Measurements from ENCODE around the gene GRK6.
"Not testable (repeated sequence)": the region's sequence is repeated elsewhere in the genome, so short reads cannot be mapped to it uniquely, and the experiment has no call there.

The GRK6 gene

GRCh38 chr5:177485753-177486152 lies 59.3 kb downstream of the GRK6 start:
- ChIA-PET POLR2A (interaction anchor here (1.1 to 2.3 kb wide), 4 partner anchors 10 to 14 kb away, joined by 4 to 10 read pairs (median 6); no protein-coding TSS in a partner anchor), CTCF (interaction anchor here (1.1 kb wide), 2 partner anchors 8 to 16 kb away, joined by 3 to 5 read pairs; no protein-coding TSS in a partner anchor)
- H3K36me3 ChIP-seq (ENCODE audit: control insufficient read depth in 2 of 2, insufficient read depth in 1 of 2, low read length in 2 of 2) = peaks cover 16 to 71% of the 10 kb centered on the region in 2 experiments; a peak in 2 of 3 replicates
- not testable (repeated sequence) for H3K9me3 ChIP-seq (ENCODE audit: control insufficient read depth, insufficient read depth, low read depth, low read length); H3K4me1 ChIP-seq (ENCODE audit: control insufficient read depth, insufficient read depth, low read length); H3K4me3 ChIP-seq (ENCODE audit: low read depth, low read length); H3K27ac ChIP-seq (ENCODE audit: extremely low read depth, low read depth, low read length)
- peak; percentile 68; the same call in 1 of the 2 replicates for TF ChIP-seq ZNF121 (tag by site-specific recombination; IDR thresholded peaks at IDR 0.05)

- Histone ChIP-seq H3K27ac (ENCODE audit: extremely low read depth, low read depth, low read length) (no peak overlapping the region), H3K4me1 (ENCODE audit: control insufficient read depth, insufficient read depth, low read length) (no peaks in the 10 kb centered on the region), H3K9me3 (ENCODE audit: control insufficient read depth, insufficient read depth, low read depth, low read length) (no peaks in the 10 kb centered on the region), H3K36me3 (ENCODE audit: control insufficient read depth in 2 of 2, insufficient read depth in 1 of 2, low read length in 2 of 2) (peaks cover 16 to 76% of the 10 kb centered on the region in 2 experiments; a peak in 2 of 3 replicates), H3K4me3 (ENCODE audit: low read depth, low read length) (no peak overlapping the region)
- CTCF ChIA-PET = interaction anchor here (1.1 to 1.3 kb wide), 4 partner anchors 7 to 15 kb away, joined by 3 to 5 read pairs (median 4); no protein-coding TSS in a partner anchor
- no peak for TF ChIP-seq YY1 (tag by site-specific recombination; IDR thresholded peaks at IDR 0.05)
- no peak for TF ChIP-seq ZNF580 (tag by site-specific recombination; IDR thresholded peaks at IDR 0.05)
- no peak for TF ChIP-seq TCF7L2 (IDR thresholded peaks at IDR 0.05; ENCODE audit: borderline replicate concordance, low read depth, low read length)
- TF ChIP-seq PRDM10 (tag by site-specific recombination; IDR thresholded peaks at IDR 0.05) = no peak
- TF ChIP-seq ZNF544 (tag by site-specific recombination; IDR thresholded peaks at IDR 0.05) = no peak
- POLR2A ChIA-PET = interaction anchor here (1.1 to 2.3 kb wide), 5 partner anchors 9 to 14 kb away, joined by 4 to 10 read pairs (median 5); partner anchors contain the start of gene PDLIM7
Observed at GRCh38 chr5:177486256-177486655, 59.8 kb downstream of the GRK6 start.

GRCh38 chr5:177487144-177487543 lies 60.7 kb downstream of the GRK6 start:
- CTCF ChIA-PET = interaction anchor here (1.3 kb wide), 2 partner anchors 8 to 11 kb away, joined by 3 to 5 read pairs; no protein-coding TSS in a partner anchor
- no peaks in the 10 kb centered on the region for H3K4me1 ChIP-seq (ENCODE audit: control insufficient read depth, insufficient read depth, low read length)
- peaks cover 16 to 74% of the 10 kb centered on the region in 2 experiments; a peak in 2 of 3 replicates for H3K36me3 ChIP-seq (ENCODE audit: control insufficient read depth in 2 of 2, insufficient read depth in 1 of 2, low read length in 2 of 2)
- H3K4me3 ChIP-seq (ENCODE audit: low read depth, low read length) = no peak overlapping the region
- no peak overlapping the region for H3K27ac ChIP-seq (ENCODE audit: extremely low read depth, low read depth, low read length)
- POLR2A ChIA-PET = interaction anchor here (1.1 to 1.3 kb wide), 2 partner anchors 10 to 15 kb away, joined by 4 to 5 read pairs; partner anchors contain the start of gene PDLIM7
- no peaks in the 10 kb centered on the region for H3K9me3 ChIP-seq (ENCODE audit: control insufficient read depth, insufficient read depth, low read depth, low read length)
- no peak for TF ChIP-seq ZNF521 (tag by site-specific recombination; IDR thresholded peaks at IDR 0.05)
- no peak for TF ChIP-seq TSHZ1 (tag by site-specific recombination; IDR thresholded peaks at IDR 0.05; ENCODE audit: borderline replicate concordance)
- no peak for TF ChIP-seq ZSCAN23 (tag by site-specific recombination; IDR thresholded peaks at IDR 0.05)
- TF ChIP-seq ZFP69B (tag by site-specific recombination; IDR thresholded peaks at IDR 0.05) = no peak
- no peak for TF ChIP-seq PATZ1 (tag by site-specific recombination; IDR thresholded peaks at IDR 0.05)
- TF ChIP-seq ZSCAN5A (tag by site-specific recombination; IDR thresholded peaks at IDR 0.05) = no peak
- no peak for TF ChIP-seq ZNF677 (tag by site-specific recombination; IDR thresholded peaks at IDR 0.05)
- no peak for TF ChIP-seq ZXDB (tag by site-specific recombination; IDR thresholded peaks at IDR 0.05)
- no peak for TF ChIP-seq ZBTB6 (tag by site-specific recombination; IDR thresholded peaks at IDR 0.05)
- no peak for TF ChIP-seq SETDB1 (IDR thresholded peaks at IDR 0.05; ENCODE audit: insufficient read length, low read length)
- no peak for TF ChIP-seq ZNF510 (tag by site-specific recombination; IDR thresholded peaks at IDR 0.05; ENCODE audit: insufficient replicate concordance)
